CD4-positive, alpha-beta T cell treated with Interleukin-15 for 1 hour (primary cell): Measurements from ENCODE around the gene RAB6B.

Experiments
- DNase-seq: peaks from one replicate; pipeline ENCODE4 v3.0.0-alpha.2; 2020

RAB6B gene

GRCh38 chr3:133834621-133835417 lies 60.9 kb downstream of the RAB6B start:
- DNase-seq: no peak

- DNase-seq: no peak
Observed at GRCh38 chr3:133833880-133834620, 61.6 kb downstream of the RAB6B start.

GRCh38 chr3:133833267-133833666 lies 62.4 kb downstream of the RAB6B start:
- DNase-seq: no peak

- DNase-seq: no peak
Observed at GRCh38 chr3:133832802-133833144, 62.9 kb downstream of the RAB6B start.

- DNase-seq: no peak
Observed at GRCh38 chr3:133831966-133832801, 63.5 kb downstream of the RAB6B start.

GRCh38 chr3:133830071-133830470 lies 65.6 kb downstream of the RAB6B start:
- no peak for DNase-seq

GRCh38 chr3:133829310-133829707 lies 66.4 kb downstream of the RAB6B start:
- DNase-seq: no peak

GRCh38 chr3:133828576-133829309 lies 66.9 kb downstream of the RAB6B start:
- no peak for DNase-seq

GRCh38 chr3:133827684-133828083 lies 68.0 kb downstream of the RAB6B start:
- DNase-seq: no peak

- no peak for DNase-seq
Observed at GRCh38 chr3:133827136-133827535, 68.5 kb downstream of the RAB6B start.

- DNase-seq: no peak
Observed at GRCh38 chr3:133825969-133826727, 69.5 kb downstream of the RAB6B start.

- DNase-seq: no peak
Observed at GRCh38 chr3:133824961-133825485, 70.7 kb downstream of the RAB6B start.

GRCh38 chr3:133821767-133822638 lies 73.7 kb downstream of the RAB6B start:
- no peak for DNase-seq

GRCh38 chr3:133820889-133821675 lies 74.6 kb downstream of the RAB6B start:
- DNase-seq: no peak

- DNase-seq: no peak
Observed at GRCh38 chr3:133820129-133820528, 75.6 kb downstream of the RAB6B start.

GRCh38 chr3:133815386-133815785 lies 80.3 kb downstream of the RAB6B start:
- DNase-seq: no peak

- no peak for DNase-seq
Observed at GRCh38 chr3:133812872-133813271, 82.8 kb downstream of the RAB6B start.

GRCh38 chr3:133805702-133806475 lies 89.8 kb downstream of the RAB6B start, which contains the start of gene SRPRB:
Gene SRPRB, plus strand, starts transcription at chr3:133805815. Its CDS starts 34 bp downstream, at chr3:133805849.
- peak; percentile 97 for DNase-seq

- no peak for DNase-seq
Observed at GRCh38 chr3:133805384-133805701, 90.3 kb downstream of the RAB6B start.
